Stimulated activated CD8-positive, alpha-beta memory T cell treated with anti-CD3 and anti-CD28 coated beads, Interleukin-15, amount 100 ng/mL, for 24 hours (primary cell): Measurements from ENCODE around the gene IFITM1.
"Not testable (repeated sequence)": the region's sequence is repeated elsewhere in the genome, so short reads cannot be mapped to it uniquely, and the experiment has no call there.

Experiments
- DNase-seq: peaks from one replicate; pipeline ENCODE4 v3.0.0-alpha.2; 2020; ENCODE audit warnings: low read depth

The IFITM1 gene

DNA sequence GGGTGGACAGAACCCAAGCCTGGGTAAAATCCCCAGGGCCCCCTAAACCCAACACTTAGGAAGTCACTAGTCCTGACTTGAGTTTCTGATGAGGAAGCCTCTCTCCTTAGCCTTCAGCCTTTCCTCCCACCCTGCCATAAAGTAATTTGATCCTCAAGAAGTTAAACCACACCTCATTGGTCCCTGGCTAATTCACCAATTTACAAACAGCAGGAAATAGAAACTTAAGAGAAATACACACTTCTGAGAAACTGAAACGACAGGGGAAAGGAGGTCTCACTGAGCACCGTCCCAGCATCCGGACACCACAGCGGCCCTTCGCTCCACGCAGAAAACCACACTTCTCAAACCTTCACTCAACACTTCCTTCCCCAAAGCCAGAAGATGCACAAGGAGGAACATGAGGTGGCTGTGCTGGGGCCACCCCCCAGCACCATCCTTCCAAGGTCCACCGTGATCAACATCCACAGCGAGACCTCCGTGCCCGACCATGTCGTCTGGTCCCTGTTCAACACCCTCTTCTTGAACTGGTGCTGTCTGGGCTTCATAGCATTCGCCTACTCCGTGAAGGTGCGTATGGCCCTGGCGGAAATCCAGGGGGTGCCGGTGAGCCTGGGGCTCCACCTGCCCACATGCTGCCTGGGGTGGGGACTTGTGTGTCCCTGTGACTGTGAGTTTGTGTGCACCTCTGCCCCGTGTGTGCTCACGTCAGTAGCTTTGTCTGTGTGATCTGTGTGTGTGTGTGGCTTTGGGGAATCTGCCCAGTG is at the start of gene IFITM1:
IFITM1 (plus strand) TSS at position 254 of the 767 bp plus-strand sequence; CDS start at position 385, 131 bp downstream.
- DNase-seq: no peak

DNA sequence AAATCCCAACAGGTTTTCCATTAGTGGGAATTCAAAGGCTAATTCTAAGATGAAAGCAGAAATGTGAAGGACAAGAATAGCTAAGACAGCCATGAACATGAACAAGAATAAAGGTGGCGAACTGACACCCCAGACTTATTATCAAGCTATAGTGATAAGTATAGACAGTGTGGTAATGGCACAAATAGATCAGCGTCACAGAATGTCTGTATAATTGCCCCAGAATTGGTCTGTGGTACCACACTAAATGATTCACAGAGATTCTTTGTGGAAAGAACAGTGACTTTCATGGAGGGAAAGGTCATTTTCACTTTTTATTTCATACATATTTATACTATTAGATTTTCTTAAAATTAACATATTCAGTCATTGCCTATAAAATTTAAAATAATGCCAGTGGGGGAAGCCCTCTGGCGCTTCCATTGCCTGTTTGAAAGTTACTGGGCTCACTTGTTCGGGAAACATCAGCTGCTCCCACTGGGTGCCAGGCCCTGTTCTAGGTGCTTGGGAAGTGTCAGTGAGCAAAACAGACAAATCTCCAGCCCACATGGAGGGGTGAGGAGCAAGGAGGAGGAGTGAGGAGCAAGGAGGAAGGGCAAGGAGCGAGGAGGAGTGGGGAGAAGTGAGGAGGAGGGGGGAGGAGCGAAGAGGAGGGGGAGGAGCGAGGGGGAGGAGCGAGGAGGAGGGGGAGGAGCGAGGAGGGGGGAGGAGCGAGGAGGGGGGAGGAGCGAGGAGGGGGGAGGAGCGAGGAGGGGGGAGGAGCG is 47.0 kb upstream of the IFITM1 start:
- no peak for DNase-seq

DNA sequence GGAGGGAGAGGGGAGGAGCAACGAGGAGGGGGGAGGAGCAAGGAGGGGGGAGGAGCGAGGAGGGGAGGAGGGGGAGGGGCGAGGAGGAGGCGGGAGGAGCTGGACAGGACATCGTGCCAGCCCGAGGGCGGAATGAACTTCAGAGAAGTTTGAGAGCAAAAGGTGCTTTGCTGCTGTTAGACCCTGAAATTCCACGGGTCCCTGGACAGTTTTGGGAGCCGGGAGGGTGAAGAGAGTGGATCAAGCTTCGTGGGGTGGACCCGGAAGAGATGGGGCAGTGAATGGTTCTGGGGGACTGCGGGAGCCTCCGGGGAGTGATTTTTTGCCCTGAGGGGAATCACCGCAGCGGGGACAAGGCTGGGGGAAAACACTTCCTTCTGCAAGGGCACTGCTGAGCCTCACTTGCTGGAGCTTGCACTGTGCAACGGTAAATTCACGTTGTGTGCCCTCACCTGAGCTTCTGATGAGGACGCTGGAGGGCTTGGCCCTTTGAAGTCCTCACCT is 46.3 kb upstream of the IFITM1 start:
- no peak for DNase-seq

DNA sequence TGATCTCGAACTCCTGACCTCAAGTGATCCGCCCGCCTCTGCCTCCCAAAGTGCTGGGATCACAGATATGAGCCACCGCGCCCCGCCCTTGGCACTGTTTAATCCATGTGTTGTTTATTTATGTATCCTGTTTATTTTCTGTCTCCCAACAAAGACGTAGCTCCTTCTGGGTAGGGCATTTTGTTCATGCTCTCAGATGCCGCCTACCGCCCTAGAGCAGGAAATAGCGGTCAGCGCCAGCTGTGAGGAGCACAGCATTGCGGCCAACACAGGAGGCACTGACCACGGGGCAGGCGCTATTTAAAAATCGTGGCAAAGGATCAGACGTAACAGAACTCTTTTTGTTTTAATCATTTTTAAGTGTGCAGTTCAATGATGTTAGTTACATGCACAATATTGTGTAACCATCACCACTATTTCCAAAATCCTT is 45.1 kb upstream of the IFITM1 start:
- not testable (repeated sequence) for DNase-seq

DNA sequence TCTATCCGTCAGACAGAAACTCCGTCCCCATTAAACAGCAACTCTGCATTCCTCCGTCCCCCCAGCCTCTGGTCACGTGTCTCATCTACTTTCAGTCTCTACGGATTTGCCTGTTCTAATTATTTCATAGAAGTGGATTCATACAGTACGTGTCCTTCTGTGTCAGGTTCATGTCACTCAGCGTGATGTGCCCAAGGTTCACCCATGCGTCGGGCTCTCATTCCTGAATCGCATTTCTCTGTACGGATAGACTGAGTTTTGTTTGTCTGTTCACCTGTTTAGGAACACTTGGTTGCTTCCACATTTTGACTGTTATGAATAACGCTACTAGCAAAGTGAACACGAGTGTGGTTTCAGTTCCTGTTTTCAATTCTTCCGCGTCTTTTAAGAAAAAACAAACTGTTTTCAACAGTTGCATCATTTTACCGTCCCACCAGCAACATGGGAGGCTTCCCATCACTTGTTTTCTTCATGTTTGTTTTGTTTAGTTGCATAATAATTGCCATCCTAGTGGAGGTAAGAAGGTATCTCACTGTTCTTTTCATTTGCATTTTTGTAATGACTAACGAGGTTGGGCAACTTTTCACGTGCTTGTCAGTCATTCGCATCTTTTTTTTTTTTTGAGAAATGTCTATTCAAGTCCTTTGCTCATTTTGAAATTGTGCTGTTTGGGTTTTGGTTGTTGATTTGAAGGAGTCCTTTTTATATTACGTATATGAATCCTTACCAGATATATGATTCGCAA is 44.5 kb upstream of the IFITM1 start:
- DNase-seq: no peak

DNA sequence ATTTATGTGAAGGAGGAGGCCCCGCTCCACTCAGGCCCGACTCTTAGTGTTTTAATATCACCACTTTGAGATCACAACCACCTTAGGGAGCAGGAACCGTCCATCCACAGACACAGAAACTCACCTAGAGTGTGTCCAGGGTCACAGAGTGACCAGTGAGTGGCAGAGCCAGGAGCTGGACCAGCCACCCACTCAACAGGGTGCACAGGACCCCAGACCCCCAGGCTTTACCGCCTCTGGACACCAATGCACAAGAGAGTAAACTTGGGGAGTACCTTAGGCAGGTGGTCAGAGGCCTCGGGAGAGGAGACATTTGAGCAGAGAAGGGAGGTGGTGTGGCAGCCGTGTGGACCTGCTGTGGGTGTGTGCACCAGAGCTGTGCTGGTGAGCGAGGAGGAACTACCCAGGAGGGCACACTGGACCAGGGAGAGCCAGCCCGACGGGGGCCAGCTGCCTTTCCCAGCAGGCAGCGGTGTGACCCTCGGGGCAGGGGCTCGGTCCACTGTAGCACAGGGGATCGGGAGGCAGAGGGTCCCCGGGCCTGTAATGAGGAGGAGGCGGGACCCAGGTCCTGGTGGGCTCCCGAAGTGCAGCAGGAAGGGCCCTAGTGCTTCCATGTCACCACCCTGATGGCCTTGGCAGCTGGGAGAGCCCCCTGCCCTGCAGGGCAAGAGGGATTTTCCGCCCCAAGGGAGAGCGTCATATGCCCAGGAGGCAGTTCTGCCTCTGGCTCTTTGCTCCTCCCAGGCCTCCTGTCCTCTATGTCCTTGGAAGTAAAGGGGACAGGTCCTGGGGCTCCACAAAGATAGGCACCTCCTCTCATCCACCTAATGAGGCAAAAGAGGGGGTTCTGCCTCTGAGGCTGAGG is 43.2 kb upstream of the IFITM1 start:
- no peak for DNase-seq

GRCh38 chr11:271319-271715 is 42.5 kb upstream of the IFITM1 start:
- DNase-seq: no peak

DNA sequence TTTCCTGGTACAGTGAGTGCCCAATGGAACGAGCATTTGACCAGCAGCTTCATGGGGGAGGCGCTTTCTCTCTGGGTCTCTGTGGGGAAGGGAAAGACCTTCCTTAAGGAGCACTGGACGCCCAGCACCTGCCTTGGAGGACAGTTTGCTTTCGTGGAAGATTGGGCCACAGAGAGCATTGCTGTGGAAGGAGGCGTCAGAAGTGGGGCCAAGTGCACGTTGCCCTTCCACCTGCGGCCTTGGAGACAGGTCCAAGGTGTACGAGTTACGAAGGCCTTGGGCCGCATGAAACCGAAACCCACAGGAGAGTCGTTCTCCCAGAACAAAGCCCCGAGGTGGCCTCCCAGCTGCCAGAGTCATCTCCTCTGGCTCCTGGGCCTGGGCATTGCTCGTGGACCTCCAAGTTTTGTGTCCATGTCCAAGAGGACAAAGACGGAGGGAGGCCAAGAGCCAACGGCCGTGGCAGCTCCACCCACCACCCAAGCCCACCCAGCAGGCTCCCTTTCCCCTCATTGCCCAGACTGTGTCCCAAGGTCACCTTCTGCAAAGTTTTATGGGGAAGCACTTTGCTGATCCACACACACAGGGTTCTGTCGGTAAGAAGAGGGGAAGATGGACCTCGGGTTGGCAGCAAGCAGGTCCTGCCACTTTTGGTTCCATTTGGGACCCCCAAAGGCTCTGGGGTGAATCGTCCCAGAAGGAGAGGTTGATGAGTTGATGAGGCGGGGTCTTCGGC is 41.5 kb upstream of the IFITM1 start:
- DNase-seq: no peak

DNA sequence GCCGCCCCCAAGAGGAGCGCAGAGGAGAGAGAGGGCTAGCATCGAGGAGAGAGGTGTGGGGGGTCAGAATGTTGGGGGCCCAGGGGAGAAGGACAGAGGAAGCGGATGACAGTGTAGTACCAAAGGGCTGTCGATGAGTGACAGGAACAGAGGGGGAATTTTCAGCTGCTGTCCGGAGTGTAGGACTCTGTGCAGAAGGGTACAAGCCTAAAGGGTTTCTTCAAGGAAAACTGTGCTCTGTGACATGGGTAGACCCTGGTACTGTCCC is 41.0 kb upstream of the IFITM1 start:
- DNase-seq: no peak

DNA sequence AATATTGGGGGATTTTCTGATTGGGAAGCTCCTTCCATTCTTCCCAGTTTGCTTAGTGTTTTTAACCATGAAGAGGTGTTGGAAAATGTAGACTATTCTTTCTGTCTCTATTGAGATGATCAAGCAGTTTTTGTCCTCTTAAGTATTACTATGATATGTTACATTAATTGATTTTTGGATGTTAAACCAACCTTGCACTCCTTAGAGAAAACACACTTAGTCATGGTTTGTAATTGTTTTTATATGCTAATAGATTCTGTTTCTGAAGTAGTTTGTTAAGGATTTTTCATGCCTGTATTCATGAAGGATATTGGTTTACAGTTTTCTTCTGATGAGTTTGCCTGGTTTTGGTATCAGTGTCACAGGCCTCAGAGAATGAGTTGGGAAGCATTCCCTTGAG is 37.6 kb upstream of the IFITM1 start:
- no peak for DNase-seq

DNA sequence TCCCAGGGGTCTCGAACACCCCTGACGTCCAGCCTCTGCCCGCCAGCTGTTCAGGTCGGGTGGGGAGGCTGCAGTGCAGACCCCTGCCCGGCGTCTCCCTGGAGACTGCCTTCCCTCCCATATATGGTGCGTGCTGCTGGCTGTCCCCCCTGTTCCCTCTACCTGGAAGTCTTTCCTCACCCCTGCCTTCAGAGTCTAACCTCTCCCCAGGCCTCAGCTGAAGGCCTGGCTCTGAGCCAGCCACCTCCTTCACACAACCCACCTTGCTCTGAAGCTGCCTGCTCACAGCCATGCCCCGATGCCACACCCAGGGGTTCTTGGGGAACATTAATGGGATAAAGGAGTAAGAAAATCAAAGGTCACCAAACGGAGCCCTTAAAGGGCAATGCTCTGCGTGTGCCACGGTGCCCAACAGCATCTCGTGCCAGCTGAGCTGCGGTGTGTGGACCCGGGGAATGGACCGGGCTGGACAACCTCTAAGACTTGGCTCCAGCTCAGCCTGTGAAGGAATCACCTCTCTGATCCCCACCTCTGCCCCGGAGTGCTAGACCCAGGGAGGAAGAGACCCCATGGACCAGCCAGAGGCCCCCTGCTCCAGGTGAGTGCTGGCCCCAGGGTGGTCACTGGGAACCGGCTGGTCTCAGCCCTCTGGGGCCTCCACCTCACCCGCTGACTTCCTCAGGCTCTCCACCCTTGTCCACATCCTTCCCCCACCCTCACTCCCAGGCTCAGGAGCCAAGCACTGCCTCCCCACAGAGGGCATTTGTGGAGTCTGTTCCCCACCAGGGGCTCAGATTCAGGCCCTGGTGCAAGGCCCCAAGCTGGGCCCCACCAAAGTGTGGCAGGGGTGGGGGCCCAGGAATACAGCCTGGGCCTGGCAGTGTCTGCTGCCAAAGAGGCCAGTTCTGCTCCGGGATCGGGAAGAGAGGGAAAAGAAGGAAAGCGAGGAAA is 35.6 kb upstream of the IFITM1 start, which contains the start of gene NLRP6:
NLRP6 (plus strand) TSS at position 407 of the 951 bp plus-strand sequence; CDS start at position 570, 163 bp downstream.
- no peak for DNase-seq

DNA sequence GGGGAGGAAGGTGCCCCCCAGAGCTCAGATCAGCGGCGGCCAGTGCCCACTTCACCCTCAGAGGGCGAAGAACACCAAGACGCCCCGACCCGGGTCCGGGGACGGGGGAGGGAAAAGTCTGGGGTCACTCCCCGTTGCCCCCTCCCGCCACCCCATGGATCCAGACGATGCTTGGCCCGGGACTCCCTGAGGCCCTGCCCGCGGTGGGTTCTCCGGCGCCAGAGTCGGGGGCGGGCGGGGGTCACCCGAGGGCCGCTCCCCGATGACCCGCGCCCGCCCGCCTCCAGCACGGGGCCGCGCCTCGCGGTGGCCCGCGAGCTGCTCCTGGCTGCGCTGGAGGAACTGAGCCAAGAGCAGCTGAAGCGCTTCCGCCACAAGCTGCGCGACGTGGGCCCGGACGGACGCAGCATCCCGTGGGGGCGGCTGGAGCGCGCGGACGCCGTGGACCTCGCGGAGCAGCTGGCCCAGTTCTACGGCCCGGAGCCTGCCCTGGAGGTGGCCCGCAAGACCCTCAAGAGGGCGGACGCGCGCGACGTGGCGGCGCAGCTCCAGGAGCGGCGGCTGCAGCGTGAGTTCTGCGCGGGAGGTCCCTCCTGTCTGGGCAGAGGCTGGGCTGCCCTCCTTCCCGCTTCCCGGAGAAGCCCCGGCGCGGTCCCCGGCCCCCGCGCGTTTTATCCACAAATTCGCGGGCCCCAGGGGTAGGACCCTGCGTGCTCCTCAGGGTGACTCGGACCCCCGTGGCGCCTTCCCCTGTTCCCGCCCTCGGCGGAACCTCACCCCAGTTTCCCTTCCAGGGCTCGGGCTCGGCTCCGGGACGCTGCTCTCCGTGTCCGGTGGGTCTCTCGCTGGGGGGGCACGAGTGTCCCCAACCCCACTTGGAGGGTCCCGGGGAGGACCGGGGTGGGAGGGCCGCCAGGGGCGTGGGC is 34.5 kb upstream of the IFITM1 start:
- no peak for DNase-seq

- DNase-seq: no peak
Observed at GRCh38 chr11:279966-280705, 33.7 kb upstream of the IFITM1 start.

GRCh38 chr11:280706-281485 is 32.9 kb upstream of the IFITM1 start:
- no peak for DNase-seq

- no peak for DNase-seq
Observed at GRCh38 chr11:281486-282161, 32.2 kb upstream of the IFITM1 start.

GRCh38 chr11:282171-282570 is 31.7 kb upstream of the IFITM1 start:
- DNase-seq: no peak
